Activated CD8-positive, alpha-beta T cell treated with anti-CD3 and anti-CD28 coated beads for 36 hours (primary cell): ENCODE measurements around the gene DPYD. TPM values are rescaled to one million over a fixed set of nuclear protein-coding genes. Genes with fewer than 3 reads are reported as not detected.
A peak's percentile ranks its signal among the peaks of the same experiment; 100 is the strongest.

Source experiments
- ATAC-seq: fragments of 200-7000 bp; cut with Tn5 transposase; one replicate; pipeline ENCODE4 v1.10.0; 2021; ENCODE audit warnings: mild to moderate bottlenecking, moderate library complexity
- CTCF ChIA-PET: fragments of 350-600 bp; sonication (Branson Sonifier 250); formaldehyde crosslinking; loops from one replicate; lab custom pipeline; 2021; ENCODE audit warnings: antibody characterized with exemption; lab: Charles Lee
- POLR2A ChIA-PET: fragments of 350-600 bp; sonication (Branson Sonifier 250); formaldehyde crosslinking; loops from one replicate; lab custom pipeline; 2021; ENCODE audit warnings: antibody characterized with exemption; lab: Charles Lee
- DNase-seq: peaks from one replicate; pipeline ENCODE4 v3.0.0-alpha.2; 2020
- H3K27ac Mint-ChIP-seq: one replicate; pipeline ENCODE4 v1.8.0; 2021; ENCODE audit warnings: mild to moderate bottlenecking, mixed read lengths
- H3K27me3 Mint-ChIP-seq: one replicate; pipeline ENCODE4 v1.8.0; 2021; ENCODE audit warnings: mixed read lengths
- H3K36me3 Mint-ChIP-seq: one replicate; pipeline ENCODE4 v1.8.0; 2021; ENCODE audit warnings: low read depth, mixed read lengths
- H3K4me1 Mint-ChIP-seq: one replicate; pipeline ENCODE4 v1.8.0; 2021; ENCODE audit warnings: low read depth, mixed read lengths
- H3K4me3 Mint-ChIP-seq: one replicate; pipeline ENCODE4 v1.8.0; 2021; ENCODE audit warnings: mild to moderate bottlenecking, moderate library complexity, mixed read lengths
- H3K9me3 Mint-ChIP-seq: one replicate; pipeline ENCODE4 v1.8.0; 2021; ENCODE audit warnings: mixed read lengths
- intact Hi-C: fragments of 100-400 bp; cut with micrococcal nuclease; formaldehyde crosslinking; loops from one replicate; pipeline ENCODE4 v1.10.0; 2022
- total RNA-seq, 2 experiments: library from RNA; stranded (reverse); gene quantifications; one replicate each; pipeline ENCODE4 v1.2.3, GENCODE V29; 2021
- TF ChIP-seq, protein P1 (sequence below): fragments of 200-600 bp; IDR thresholded peaks from one replicate; pipeline ENCODE4 v1.8.0; 2022; ENCODE audit warnings: antibody characterized with exemption, mild to moderate bottlenecking

DPYD gene
- total RNA-seq, 2 experiments from 2014 or later, result 10.7 to 10.8 TPM

DNA sequence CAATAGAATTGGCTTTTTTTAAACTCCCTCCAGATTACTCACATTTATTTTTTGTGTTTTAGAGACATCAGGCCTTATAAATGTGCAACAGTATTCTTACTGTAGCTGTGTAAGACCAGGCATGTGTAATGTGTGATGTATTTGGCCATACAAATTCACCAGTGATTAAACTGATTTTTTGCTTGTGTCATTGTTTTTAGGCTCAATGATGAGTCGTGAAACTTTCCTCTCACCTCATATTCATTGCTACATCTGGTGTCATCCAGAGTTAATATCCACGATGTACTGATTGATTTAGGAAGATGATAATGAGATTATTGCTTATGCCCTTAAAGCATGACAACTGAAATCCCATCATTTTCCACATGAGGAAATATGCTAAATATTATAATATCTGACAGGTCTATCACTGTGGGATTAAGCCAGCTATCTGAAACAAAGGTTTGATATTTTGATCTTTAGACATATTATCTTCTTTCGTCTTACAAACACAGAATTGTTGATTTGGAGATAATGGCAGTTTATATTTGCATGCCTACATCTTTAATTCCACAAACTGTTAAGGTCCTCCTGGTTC lies 711.4 kb downstream of the DPYD start:
- no peaks in the 10 kb centered on the region for H3K9me3 Mint-ChIP-seq
- ATAC-seq (no peak), DNase-seq (no peak)
- TF ChIP-seq, protein P1, sequence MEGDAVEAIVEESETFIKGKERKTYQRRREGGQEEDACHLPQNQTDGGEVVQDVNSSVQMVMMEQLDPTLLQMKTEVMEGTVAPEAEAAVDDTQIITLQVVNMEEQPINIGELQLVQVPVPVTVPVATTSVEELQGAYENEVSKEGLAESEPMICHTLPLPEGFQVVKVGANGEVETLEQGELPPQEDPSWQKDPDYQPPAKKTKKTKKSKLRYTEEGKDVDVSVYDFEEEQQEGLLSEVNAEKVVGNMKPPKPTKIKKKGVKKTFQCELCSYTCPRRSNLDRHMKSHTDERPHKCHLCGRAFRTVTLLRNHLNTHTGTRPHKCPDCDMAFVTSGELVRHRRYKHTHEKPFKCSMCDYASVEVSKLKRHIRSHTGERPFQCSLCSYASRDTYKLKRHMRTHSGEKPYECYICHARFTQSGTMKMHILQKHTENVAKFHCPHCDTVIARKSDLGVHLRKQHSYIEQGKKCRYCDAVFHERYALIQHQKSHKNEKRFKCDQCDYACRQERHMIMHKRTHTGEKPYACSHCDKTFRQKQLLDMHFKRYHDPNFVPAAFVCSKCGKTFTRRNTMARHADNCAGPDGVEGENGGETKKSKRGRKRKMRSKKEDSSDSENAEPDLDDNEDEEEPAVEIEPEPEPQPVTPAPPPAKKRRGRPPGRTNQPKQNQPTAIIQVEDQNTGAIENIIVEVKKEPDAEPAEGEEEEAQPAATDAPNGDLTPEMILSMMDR, result no peak
- no peak overlapping the region for H3K4me3 Mint-ChIP-seq
- H3K27ac Mint-ChIP-seq, result no peak overlapping the region
- no peaks in the 10 kb centered on the region for H3K27me3 Mint-ChIP-seq
- POLR2A ChIA-PET, result no interaction called here
- no peaks in the 10 kb centered on the region for H3K4me1 Mint-ChIP-seq
- intact Hi-C loops, result no loop called here
- CTCF ChIA-PET, result interaction anchor here (1.1 kb wide), 1 partner anchor 1700 kb away, joined by 3 read pairs; no protein-coding TSS in a partner anchor
- no peaks in the 10 kb centered on the region for H3K36me3 Mint-ChIP-seq

- POLR2A ChIA-PET, result no interaction called here
- H3K36me3 Mint-ChIP-seq, result no peaks in the 10 kb centered on the region
- ATAC-seq (no peak), DNase-seq (no peak)
- no peaks in the 10 kb centered on the region for H3K9me3 Mint-ChIP-seq
- TF ChIP-seq, protein P1, result peak; percentile 36
- CTCF ChIA-PET, result no interaction called here
- no peaks in the 10 kb centered on the region for H3K4me1 Mint-ChIP-seq
- H3K4me3 Mint-ChIP-seq, result no peak overlapping the region
- H3K27ac Mint-ChIP-seq, result no peak overlapping the region
- intact Hi-C loops, result no loop called here
- H3K27me3 Mint-ChIP-seq, result no peaks in the 10 kb centered on the region
Observed at GRCh38 chr1:97207868-97208267, 713.0 kb downstream of the DPYD start.

- intact Hi-C loops, result no loop called here
Observed at GRCh38 chr1:97204468-97204867, 716.4 kb downstream of the DPYD start.

DNA sequence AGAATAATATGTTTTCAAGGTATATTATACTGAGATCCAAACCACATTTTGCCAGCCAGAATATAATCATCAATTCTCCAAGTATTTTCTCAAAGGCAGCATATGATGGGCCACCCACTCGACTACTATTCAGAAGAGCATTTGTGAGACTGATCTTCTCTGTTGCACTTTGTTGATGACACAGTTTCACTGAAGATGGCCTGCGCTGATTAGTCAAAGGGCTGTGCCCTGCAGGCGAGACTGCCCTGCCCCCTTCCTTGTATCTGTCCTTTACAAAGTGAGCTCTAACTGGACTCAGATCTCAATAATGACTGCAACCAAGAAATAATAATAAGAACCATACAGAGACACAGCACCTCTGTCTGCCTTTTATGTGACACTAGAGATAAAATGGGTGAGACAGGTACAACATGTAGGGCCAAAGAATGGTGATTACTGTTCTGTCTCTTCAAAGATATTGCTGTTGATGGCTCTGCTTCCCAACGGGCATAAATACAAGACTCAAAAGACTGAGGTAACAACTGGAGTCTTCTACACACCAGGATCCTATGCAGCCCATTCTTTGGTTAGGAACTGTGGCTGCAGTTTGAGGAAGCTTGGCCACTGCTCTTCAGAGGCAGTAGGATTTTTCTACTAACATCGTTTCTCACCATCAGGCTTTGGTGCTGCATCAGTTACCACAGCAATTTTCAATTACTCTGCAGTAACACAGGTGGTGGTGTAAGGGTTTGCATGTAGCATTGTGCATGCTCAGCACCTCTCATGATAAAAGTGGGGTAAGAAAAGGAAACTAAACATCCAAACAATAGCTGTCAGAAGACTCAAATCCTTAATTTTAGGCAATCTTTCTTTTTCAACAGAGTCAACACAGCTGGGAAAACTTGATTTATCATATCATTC lies 718.1 kb downstream of the DPYD start:
- CTCF ChIA-PET, result no interaction called here
- Mint-ChIP-seq H3K27me3 (no peaks in the 10 kb centered on the region), H3K4me3 (no peak overlapping the region), H3K36me3 (no peaks in the 10 kb centered on the region), H3K27ac (no peak overlapping the region), H3K9me3 (no peaks in the 10 kb centered on the region), H3K4me1 (no peaks in the 10 kb centered on the region)
- no peak for ATAC-seq
- TF ChIP-seq, protein P1, result no peak
- POLR2A ChIA-PET, result no interaction called here
- intact Hi-C loops, result no loop called here
- DNase-seq, result no peak

More at GRCh38 chr1:97204468-97204867, 716.4 kb downstream of the DPYD start:
- Mint-ChIP-seq H3K4me1 (no peaks in the 10 kb centered on the region), H3K9me3 (no peaks in the 10 kb centered on the region), H3K4me3 (no peak overlapping the region), H3K36me3 (no peaks in the 10 kb centered on the region), H3K27me3 (no peaks in the 10 kb centered on the region), H3K27ac (no peak overlapping the region)
- DNase-seq, result no peak
- ATAC-seq, result no peak
- ChIA-PET POLR2A (no interaction called here), CTCF (no interaction called here)
- TF ChIP-seq, protein P1, result no peak

GRCh38 chr1:97201641-97202040 lies 719.2 kb downstream of the DPYD start:
- Mint-ChIP-seq H3K36me3 (no peaks in the 10 kb centered on the region), H3K4me3 (no peak overlapping the region), H3K9me3 (no peaks in the 10 kb centered on the region), H3K27ac (no peak overlapping the region), H3K27me3 (no peaks in the 10 kb centered on the region), H3K4me1 (no peaks in the 10 kb centered on the region)
- DNase-seq (no peak), ATAC-seq (no peak)
- ChIA-PET POLR2A (no interaction called here), CTCF (no interaction called here)
- TF ChIP-seq, protein P1, result no peak
- intact Hi-C loops, result no loop called here
